Measurements from ENCODE around the gene KLHL24.
"Not testable (repeated sequence)": the region's sequence is repeated elsewhere in the genome, so short reads cannot be mapped to it uniquely, and the experiment has no call there.

Gene KLHL24

DNA sequence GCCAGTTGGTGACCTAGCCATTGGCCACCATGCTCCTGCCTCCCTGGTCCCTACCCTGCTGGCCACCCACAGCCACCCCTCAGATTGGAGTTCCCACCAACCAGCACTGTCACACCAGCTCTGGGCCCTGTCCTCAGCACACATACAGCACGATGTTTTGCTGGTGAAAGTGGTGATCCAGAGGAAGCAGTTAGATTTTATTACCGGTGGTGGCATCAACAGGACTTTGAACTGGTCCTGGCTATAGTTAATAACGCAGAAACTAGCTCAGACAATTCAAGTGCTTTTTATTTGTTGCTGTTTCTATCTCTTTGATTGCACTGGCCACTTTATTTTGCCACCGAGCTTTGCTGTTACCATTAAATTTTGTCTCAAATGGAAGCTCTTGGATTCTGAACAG, 16.4 kb upstream of the KLHL24 start:
- Histone ChIP-seq H3K4me1 (ENCODE audit: control insufficient read depth, low read depth, low read length) (peaks cover 17% of the 10 kb centered on the region), H3K27me3 (ENCODE audit: control insufficient read depth, insufficient read depth, low read length) (no peaks in the 10 kb centered on the region), H3K36me3 (ENCODE audit: control insufficient read depth, low read depth, low read length) (no peaks in the 10 kb centered on the region)

DNA sequence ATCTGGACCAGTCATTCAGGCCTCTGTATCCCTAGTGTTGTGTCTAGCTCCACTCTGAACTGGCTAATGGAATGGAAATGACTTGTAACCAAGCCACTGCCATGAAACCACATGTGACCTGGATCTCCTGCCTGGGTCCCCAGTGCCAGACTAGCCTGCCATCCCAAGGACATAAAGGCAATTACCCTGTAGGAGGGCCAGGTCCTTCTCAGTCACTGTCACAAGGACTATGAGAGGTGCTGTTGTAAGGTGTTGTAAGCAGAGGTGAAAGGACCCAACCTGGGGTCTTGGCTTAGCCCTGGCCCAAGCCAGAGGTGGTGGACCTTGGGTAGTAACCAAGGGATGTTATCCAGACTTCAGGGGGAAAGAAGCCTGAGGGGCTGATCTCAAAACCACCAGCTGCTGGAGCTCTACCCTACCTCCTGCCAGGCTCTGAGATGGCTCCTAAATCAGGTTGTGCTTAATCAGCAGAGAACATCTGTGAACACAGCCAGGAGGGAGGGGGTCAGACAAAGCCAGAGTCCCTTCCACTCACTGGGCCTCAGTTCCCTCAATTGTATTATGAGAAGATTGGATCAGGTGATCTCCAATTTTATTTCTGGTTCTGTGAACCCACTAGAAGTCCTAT, 15.7 kb upstream of the KLHL24 start:
- Histone ChIP-seq H3K4me1 (ENCODE audit: control insufficient read depth, low read depth, low read length) (peaks cover 17% of the 10 kb centered on the region), H3K9ac (ENCODE audit: low read length) (no peak overlapping the region), H3K9me3 (ENCODE audit: control insufficient read depth, low read depth, low read length) (no peaks in the 10 kb centered on the region), H3K27ac (ENCODE audit: low read length) (no peak overlapping the region), H3K27me3 (ENCODE audit: control insufficient read depth, insufficient read depth, low read length) (no peaks in the 10 kb centered on the region), H3K36me3 (ENCODE audit: control insufficient read depth, low read depth, low read length) (no peaks in the 10 kb centered on the region), H3K4me3 (ENCODE audit: low read length) (no peak overlapping the region)

More for the DNA sequence above, 16.4 kb upstream of the KLHL24 start:
- Histone ChIP-seq H3K9me3 (ENCODE audit: control insufficient read depth, low read depth, low read length) (no peaks in the 10 kb centered on the region), H3K9ac (ENCODE audit: low read length) (no peak overlapping the region), H3K4me3 (ENCODE audit: low read length) (no peak overlapping the region), H3K27ac (ENCODE audit: low read length) (no peak overlapping the region)

DNA sequence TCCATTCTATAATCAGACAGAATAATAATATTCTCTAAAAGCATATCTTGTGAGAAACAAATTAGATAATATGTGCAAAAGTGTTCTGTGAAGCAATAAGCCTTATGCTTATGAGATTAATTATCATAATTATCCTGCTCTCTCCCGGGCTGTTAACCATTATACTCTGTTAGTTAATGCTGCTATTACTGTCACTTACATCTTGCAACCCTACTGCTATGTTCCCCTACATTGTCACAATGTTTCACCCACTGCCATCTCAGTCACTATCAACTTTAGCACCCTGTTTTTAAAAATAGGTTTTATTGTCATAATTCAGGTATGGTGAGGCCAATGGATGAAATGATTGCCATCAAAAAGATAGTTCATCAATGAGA, 15.2 kb upstream of the KLHL24 start:
- H3K27ac ChIP-seq (ENCODE audit: low read length), result no peak overlapping the region
- no peaks in the 10 kb centered on the region for H3K9me3 ChIP-seq (ENCODE audit: control insufficient read depth, low read depth, low read length)

DNA sequence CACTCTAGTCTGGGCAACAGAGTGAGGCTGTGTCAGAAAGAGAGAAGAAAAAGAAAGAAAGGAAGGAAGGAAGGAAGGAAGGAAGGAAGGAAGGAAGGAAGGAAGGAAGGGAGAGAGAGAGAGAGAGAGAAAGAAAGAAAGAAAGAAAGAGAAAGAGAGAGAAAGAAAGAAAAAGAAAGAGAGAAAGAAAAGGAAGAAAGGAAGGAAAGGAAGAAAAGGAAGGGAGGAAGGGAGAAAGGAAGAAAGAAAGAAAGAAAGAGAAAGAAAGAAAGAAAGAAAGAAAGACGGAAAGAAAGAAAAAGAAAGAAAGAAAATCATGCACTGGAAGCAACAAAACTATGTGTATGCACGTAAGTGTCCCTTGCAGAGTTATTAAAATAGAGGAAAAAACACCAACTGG, 12.9 kb upstream of the KLHL24 start:
- not testable (repeated sequence) for H3K27ac ChIP-seq (ENCODE audit: low read length); H3K9me3 ChIP-seq (ENCODE audit: control insufficient read depth, low read depth, low read length); H3K9ac ChIP-seq (ENCODE audit: low read length); H3K4me3 ChIP-seq (ENCODE audit: low read length); H3K27me3 ChIP-seq (ENCODE audit: control insufficient read depth, insufficient read depth, low read length); H3K36me3 ChIP-seq (ENCODE audit: control insufficient read depth, low read depth, low read length); H3K4me1 ChIP-seq (ENCODE audit: control insufficient read depth, low read depth, low read length)

More for the DNA sequence above, 15.2 kb upstream of the KLHL24 start:
- Histone ChIP-seq H3K36me3 (ENCODE audit: control insufficient read depth, low read depth, low read length) (no peaks in the 10 kb centered on the region), H3K4me3 (ENCODE audit: low read length) (no peak overlapping the region), H3K4me1 (ENCODE audit: control insufficient read depth, low read depth, low read length) (peaks cover 17% of the 10 kb centered on the region), H3K9ac (ENCODE audit: low read length) (no peak overlapping the region), H3K27me3 (ENCODE audit: control insufficient read depth, insufficient read depth, low read length) (no peaks in the 10 kb centered on the region)

DNA sequence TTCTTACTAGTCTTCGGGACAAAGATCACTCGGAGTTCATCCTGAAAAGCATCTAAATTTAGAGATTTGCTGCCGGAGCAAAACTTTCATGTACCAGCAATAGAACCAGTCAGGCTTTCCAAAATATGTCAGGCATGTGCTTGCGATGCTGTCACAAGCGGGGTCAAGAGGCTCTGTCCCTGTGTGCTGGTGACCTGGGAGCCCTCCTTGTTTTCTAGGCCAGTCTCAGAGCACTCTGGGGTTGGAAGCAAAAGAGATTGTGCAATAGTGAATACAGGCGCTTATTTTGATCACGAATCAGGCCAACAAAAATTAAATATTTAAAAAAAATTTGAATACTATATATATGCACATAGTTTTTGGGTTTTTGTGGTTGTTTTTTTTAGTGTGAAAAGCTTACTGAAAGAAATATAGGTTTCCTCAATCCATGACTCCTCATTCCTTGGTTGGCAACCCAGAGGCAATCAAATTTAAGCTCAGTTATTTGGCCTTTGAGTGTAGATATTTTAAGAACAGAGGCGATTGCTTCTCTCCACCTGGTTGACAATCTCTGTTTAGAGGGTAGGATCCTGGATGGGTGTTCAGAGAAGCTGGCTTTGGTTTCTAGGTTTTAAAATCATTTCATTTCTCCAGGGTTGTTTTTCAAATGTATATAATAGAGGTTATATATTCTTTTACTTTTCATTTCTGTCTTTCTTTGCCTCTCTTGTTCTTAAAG, 8.4 kb upstream of the KLHL24 start:
- no peaks in the 10 kb centered on the region for H3K9me3 ChIP-seq (ENCODE audit: control insufficient read depth, low read depth, low read length)
- no peaks in the 10 kb centered on the region for H3K36me3 ChIP-seq (ENCODE audit: control insufficient read depth, low read depth, low read length)
- no peak overlapping the region for H3K27ac ChIP-seq (ENCODE audit: low read length)
- H3K9ac ChIP-seq (ENCODE audit: low read length), result no peak overlapping the region
- no peak overlapping the region for H3K4me3 ChIP-seq (ENCODE audit: low read length)
- no peaks in the 10 kb centered on the region for H3K27me3 ChIP-seq (ENCODE audit: control insufficient read depth, insufficient read depth, low read length)
- H3K4me1 ChIP-seq (ENCODE audit: control insufficient read depth, low read depth, low read length), result no peaks in the 10 kb centered on the region

DNA sequence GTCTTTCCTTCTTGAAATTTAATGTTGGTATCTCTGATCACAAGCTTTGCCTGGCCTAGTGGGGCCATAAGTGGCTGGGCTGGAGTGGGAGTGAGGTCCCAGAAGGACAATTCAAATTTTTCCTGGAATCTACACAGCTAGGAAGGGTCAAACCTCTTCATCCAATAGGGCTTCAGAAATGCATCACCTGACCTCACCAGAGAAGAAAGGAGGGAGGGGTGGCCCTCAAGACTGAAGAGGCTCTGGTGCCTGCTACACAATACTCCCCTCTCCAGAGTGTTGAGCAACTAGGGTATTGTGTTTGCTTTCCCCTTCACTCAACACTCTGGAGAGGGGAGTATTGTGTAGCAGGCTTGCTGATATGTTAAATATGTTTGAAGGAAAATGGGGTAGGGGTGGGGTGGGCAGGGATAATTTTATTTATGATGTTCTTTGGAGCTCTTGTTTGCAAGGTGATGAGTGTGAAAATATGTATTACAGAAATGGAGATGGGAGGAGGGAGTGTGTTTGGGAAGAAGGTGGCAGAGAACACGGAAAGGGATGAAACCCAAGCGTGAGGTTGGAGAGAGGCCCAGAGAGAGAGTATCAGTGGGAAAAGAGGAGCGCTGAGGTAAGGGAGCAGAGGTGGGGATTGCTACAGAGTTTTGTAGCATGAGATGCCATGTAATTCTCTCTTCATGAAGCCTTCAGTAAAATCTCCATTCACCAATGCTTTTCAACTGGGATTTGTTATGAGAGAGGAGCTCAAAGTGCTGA, 5.7 kb upstream of the KLHL24 start:
- H3K4me3 ChIP-seq (ENCODE audit: low read length), result no peak overlapping the region
- no peaks in the 10 kb centered on the region for H3K9me3 ChIP-seq (ENCODE audit: control insufficient read depth, low read depth, low read length)

DNA sequence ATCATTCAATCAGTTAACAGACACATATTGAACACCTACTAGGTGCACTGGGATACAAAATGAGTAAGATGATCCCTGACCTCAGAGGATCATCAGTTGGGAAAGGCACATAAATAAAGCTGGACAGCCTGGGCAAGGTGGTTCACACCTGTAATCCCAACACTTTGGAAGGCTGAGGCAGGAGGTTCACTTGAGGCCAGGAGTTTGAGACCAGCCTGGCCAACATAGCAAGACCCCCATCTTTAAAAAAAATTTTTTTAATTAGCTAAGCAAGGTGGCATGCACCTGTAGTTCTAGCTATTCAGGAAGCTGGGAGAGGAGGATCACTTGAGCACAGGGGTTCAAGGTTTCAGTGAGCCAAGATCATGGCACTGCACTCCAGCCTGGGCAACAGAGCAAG, 3.7 kb upstream of the KLHL24 start:
- no peaks in the 10 kb centered on the region for H3K4me1 ChIP-seq (ENCODE audit: control insufficient read depth, low read depth, low read length)
- no peaks in the 10 kb centered on the region for H3K27me3 ChIP-seq (ENCODE audit: control insufficient read depth, insufficient read depth, low read length)
- H3K27ac ChIP-seq (ENCODE audit: low read length), result no peak overlapping the region
- H3K4me3 ChIP-seq (ENCODE audit: low read length), result no peak overlapping the region
- H3K9ac ChIP-seq (ENCODE audit: low read length), result no peak overlapping the region
- H3K36me3 ChIP-seq (ENCODE audit: control insufficient read depth, low read depth, low read length), result no peaks in the 10 kb centered on the region
- no peaks in the 10 kb centered on the region for H3K9me3 ChIP-seq (ENCODE audit: control insufficient read depth, low read depth, low read length)

More for the DNA sequence above, 5.7 kb upstream of the KLHL24 start:
- no peaks in the 10 kb centered on the region for H3K4me1 ChIP-seq (ENCODE audit: control insufficient read depth, low read depth, low read length)
- no peaks in the 10 kb centered on the region for H3K27me3 ChIP-seq (ENCODE audit: control insufficient read depth, insufficient read depth, low read length)
- H3K36me3 ChIP-seq (ENCODE audit: control insufficient read depth, low read depth, low read length), result no peaks in the 10 kb centered on the region
- H3K27ac ChIP-seq (ENCODE audit: low read length), result no peak overlapping the region
- H3K9ac ChIP-seq (ENCODE audit: low read length), result no peak overlapping the region

DNA sequence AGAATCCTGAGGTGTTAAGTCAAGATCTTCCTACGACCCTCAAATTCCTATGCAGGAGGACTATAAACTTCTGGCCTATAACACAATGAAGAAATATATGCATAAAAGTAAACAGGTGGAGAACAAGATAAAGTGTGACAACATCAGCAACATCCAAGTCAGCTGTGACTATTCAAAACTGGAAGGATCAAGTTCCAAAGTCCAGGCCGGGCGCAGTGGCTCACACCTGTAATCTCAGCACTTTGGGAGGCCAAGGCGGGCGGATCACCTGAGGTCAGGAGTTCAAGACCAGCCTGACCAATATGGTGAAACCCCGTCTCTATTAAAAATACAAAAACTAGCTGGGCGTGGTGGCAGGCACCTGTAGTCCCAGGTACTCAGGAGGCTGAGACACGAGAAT, 2.7 kb upstream of the KLHL24 start:
- H3K36me3 ChIP-seq (ENCODE audit: control insufficient read depth, low read depth, low read length); H3K27ac ChIP-seq (ENCODE audit: low read length); H3K4me3 ChIP-seq (ENCODE audit: low read length); H3K4me1 ChIP-seq (ENCODE audit: control insufficient read depth, low read depth, low read length); H3K27me3 ChIP-seq (ENCODE audit: control insufficient read depth, insufficient read depth, low read length); H3K9ac ChIP-seq (ENCODE audit: low read length); H3K9me3 ChIP-seq (ENCODE audit: control insufficient read depth, low read depth, low read length): not testable (repeated sequence)

DNA sequence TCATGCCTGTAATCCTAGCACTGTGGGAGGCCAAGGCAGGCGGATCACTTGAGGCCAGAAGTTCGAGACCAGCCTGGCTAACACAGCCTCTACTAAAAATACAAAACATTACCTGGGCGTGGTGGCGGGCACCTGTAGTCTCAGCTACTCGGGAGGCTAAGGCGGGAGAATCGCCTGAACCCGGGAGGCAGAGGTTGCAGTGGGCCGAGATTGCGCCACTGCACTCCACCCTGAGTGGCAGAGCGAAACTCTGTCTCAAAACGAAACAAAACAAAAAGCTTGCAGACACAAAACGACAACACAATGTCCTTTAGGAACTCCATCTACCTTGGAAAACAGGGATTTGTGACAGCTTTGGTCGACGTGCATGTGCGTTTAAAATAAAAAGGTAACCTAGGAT, 716 bp upstream of the KLHL24 start:
- Histone ChIP-seq H3K36me3 (ENCODE audit: control insufficient read depth, low read depth, low read length) (no peaks in the 10 kb centered on the region), H3K27ac (ENCODE audit: low read length) (no peak overlapping the region), H3K4me1 (ENCODE audit: control insufficient read depth, low read depth, low read length) (no peaks in the 10 kb centered on the region), H3K27me3 (ENCODE audit: control insufficient read depth, insufficient read depth, low read length) (no peaks in the 10 kb centered on the region), H3K9me3 (ENCODE audit: control insufficient read depth, low read depth, low read length) (no peaks in the 10 kb centered on the region), H3K9ac (ENCODE audit: low read length) (no peak overlapping the region), H3K4me3 (ENCODE audit: low read length) (peak overlapping the region; percentile 71)

DNA sequence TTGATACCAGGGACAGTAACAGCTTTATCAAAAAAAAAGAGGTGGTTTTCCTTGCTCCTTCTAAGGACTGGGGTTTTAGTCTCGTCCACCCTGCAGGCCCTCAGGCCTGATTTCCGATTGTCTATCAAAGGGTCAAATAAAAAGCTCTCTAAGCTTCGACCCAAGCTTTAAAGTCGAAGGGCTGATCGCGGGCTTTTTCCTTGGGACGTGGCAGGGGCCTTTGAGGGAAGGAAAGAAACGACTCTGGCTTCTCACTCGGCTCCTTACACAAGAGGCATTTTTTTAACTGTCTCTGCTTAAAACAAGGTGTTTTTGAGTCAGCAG, 354 bp upstream of the KLHL24 start:
- peak overlapping the region; percentile 71 for H3K4me3 ChIP-seq (ENCODE audit: low read length)
- no peaks in the 10 kb centered on the region for H3K36me3 ChIP-seq (ENCODE audit: control insufficient read depth, low read depth, low read length)
- H3K9ac ChIP-seq (ENCODE audit: low read length), result peak overlapping the region; percentile 84
- H3K27ac ChIP-seq (ENCODE audit: low read length), result no peak overlapping the region
- H3K27me3 ChIP-seq (ENCODE audit: control insufficient read depth, insufficient read depth, low read length), result no peaks in the 10 kb centered on the region
- no peaks in the 10 kb centered on the region for H3K4me1 ChIP-seq (ENCODE audit: control insufficient read depth, low read depth, low read length)
- no peaks in the 10 kb centered on the region for H3K9me3 ChIP-seq (ENCODE audit: control insufficient read depth, low read depth, low read length)

DNA sequence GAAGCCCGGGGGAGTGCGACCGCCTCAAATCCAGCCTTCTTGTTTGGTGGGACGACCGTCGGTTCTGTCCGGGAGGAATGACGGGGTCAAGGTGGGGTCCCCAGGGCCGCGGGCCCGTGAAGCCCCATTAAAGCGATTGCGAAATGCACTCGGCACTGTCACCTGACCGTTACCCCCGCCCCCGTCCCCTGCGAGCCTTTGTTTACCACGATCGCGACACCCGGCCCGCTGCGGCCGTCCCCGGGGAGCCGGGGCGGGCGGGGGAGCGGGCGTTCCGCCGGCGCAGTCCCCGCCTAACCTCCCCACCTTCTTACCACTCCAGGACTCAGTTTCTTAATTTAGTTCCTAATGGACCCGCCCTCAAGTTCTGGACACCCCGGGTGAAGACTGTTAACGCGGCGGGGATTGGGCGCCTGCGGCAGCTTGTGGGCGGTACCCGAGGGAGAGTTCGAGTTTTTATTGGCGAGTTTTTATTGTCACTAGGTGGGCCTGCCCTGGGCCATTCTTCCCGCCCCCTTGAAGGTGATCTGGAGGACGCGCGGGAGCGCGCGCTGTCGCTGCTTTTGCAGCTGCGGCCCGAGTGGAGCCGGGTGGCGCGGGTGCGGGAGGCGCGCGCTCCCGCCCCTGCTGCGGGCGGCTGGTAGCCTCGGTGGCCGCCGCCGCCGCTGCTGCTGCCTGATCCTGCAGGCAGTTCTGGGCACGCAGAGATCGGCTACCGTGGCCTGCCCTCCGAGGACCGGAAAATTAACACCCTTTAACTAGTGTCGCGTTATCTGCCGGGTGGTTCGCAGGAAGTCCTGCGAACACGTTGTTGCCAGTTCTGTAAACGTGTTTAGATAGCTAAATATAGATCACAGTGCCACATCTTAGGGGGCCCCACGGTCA, 1.0 kb downstream of the KLHL24 start:
- no peaks in the 10 kb centered on the region for H3K9me3 ChIP-seq (ENCODE audit: control insufficient read depth, low read depth, low read length)
- H3K36me3 ChIP-seq (ENCODE audit: control insufficient read depth, low read depth, low read length), result no peaks in the 10 kb centered on the region
- H3K4me1 ChIP-seq (ENCODE audit: control insufficient read depth, low read depth, low read length), result no peaks in the 10 kb centered on the region
- no peaks in the 10 kb centered on the region for H3K27me3 ChIP-seq (ENCODE audit: control insufficient read depth, insufficient read depth, low read length)
- H3K4me3 ChIP-seq (ENCODE audit: low read length), result peak overlapping the region; percentile 71
- peak overlapping the region; percentile 84 for H3K9ac ChIP-seq (ENCODE audit: low read length)
- peak overlapping the region; percentile 22 for H3K27ac ChIP-seq (ENCODE audit: low read length)
